GM19438 (cell line): ENCODE data around the gene DNAJC21.

Experiments
- ATAC-seq: cut with Tn5 transposase; IDR thresholded peaks from one replicate; pipeline ENCODE4 v1.9.1; 2021; ENCODE audit warnings: low read depth; ENCODE audit not compliant: unreplicated experiment

DNAJC21 gene

DNA sequence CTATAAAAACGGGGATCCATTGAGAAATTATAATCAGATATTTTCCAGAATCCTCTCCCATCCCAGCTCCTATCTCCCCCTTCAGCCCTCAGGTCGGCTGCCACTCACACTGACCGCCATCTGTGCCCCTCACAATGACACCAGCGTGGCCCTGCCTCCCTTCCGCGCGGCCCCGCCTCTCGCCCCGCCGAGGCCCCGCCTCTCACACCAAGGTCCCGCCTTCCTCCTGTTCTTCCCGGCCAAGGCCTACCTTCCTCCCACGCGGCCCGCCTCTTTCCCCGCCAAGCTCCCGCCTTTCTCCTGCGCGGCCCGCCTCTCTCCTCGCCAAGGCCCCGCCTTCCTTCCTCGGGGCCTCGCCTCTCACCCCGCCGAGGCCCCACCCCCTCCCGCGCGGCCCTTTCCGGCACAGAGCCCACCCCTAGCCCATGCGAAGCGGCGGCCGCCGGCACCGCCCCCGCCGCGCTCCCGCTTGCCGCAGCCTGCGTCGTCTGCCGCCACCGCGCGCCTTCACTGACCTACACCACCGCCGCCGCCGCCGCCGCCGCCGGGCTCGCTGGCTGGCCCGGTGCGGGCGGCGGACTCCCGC lies at the start of gene DNAJC21:
TSS of gene DNAJC21 (plus strand) at position 426 of the 586 bp plus-strand sequence. CDS start 261 bp downstream, outside the sequence.
- ATAC-seq = peak; percentile 79

DNA sequence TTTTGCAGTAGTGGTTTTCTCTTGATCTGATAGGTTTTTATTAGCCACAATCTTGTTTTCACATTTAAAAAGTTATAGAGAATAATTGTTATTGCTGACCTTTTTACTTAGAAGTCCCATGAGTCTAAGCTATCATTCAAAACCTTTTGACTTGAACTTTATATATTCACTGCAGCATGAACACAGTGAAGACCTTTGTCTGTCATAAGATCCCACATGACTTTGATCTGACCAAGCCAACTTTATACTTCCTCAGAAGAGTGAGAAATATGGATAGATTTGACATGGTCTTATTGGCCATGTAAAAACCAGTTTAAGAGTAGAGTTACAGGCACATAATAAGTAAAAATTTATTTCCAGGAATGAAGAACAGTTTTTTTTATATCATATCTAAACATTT lies 48.1 kb upstream of the DNAJC21 start:
- ATAC-seq = no peak

DNA sequence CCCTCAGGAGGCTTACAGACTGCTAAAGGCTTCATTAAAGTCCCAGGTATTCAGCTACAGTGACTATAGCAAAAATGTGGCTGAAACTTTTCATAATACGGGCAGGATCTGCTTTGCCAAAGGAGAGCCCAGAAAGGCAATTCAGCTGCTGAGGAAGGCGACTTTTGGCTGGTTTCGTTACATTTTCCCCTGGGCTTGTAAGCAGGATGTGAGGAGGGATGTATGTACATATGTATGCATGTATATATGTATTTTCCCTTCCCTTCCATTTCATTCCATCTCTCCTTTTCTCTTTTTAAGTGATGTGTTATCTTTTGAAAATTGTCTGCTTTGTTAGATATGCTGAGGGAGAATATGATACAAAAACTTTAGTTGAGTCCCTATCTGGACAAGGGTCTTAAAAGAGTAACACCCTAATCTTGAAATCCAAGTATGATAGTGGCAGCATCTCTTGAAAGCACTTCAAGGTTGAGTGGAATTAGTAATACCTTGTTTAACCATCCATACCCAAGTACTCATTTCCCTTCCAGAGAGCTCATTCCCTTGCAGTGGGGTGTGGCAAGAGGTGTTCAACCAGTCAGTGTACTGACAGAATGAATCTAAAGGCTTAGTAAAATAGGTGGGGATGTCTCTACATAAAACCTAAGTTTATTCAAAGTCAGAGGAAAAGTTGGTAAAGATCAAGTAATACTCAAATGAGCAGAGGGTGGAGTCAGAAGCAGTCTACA lies 42.8 kb upstream of the DNAJC21 start:
- no peak for ATAC-seq

- no peak for ATAC-seq
These were observed 40.0 kb upstream of the DNAJC21 start for GRCh38 chr5:34889394-34889793.

DNA sequence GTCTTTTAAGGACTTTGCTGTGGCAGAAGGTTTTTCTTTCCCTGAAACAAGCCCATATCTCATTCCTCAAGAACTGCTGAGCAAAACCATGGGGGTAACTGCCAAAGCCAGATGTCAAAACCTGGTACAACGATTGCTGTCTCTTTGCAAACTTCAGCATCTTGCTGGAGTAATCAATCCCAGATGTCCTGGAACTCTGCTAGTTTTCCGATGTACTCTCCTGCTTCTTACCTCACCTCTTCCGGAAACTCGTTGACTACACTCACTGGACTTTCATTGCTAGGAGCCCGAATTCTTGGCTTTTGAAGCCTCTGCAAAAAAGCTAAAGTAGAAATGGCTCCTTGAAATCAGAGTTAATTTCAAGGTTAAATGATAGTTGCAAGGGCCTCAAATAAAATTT lies 37.4 kb upstream of the DNAJC21 start:
- ATAC-seq = no peak

GRCh38 chr5:34892414-34892813 lies 36.9 kb upstream of the DNAJC21 start:
- no peak for ATAC-seq

- no peak for ATAC-seq
These were observed 34.6 kb upstream of the DNAJC21 start for GRCh38 chr5:34894716-34895115.

DNA sequence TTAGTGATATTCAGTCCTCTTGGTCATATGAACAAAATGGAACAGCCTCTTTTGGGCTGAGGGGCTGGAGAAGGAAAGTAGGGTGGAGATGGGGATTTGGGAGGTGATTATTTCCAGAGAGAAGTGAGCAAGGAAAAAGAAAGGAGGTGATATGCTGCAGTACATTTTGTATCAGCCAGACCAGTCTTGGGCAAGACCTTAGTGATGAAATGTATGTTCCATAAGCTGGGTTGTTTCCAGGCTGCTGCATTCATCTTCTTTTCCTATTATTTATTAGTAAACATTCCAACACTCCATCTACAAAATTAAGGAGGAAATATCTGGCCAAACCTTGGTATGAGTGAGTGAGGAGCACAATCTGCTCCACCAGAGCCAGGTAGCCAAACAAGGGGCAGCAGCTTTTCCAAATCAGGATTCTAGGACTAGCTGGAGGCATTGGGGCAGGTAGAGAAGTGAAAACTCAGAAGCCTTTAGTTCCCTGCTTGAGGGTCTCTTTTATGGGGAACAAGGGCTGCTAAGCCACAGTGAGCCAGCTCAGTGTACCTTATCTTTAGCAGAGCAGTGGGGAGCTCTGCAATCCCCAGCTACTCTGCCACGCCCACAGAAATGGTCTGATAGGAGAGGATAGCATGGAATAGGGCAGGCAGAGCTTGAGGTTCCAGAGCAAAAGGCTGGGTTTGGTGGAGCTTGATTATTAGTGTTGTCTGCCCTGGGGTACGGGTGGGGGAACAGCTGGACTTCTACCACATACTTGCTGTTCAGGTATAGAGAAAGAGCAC lies 33.5 kb upstream of the DNAJC21 start:
- ATAC-seq = no peak

- ATAC-seq = no peak
These were observed 31.7 kb upstream of the DNAJC21 start for GRCh38 chr5:34897646-34898045.

GRCh38 chr5:34898258-34898895 lies 31.0 kb upstream of the DNAJC21 start:
- ATAC-seq = no peak

- ATAC-seq = no peak
These were observed 30.3 kb upstream of the DNAJC21 start for GRCh38 chr5:34899066-34899465.

GRCh38 chr5:34900652-34901051 lies 28.7 kb upstream of the DNAJC21 start:
- ATAC-seq = no peak

DNA sequence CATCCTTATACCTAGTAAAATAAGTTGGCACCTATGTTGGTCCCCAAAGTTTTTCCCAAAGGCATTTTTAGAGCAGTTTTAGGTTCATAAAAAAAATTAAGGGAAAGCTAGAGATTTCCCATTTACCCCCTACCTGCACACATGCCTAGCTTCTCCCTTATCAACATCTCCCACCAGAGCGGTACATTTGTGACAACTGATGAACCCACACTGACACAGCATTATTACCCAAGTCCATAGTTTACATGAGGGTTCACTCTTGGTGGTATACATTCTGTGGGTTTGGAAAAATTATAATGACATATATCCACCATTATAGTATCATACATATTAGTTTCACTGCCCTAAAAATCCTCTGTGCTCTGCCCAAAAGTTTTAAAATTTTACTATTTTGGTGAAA lies 26.1 kb upstream of the DNAJC21 start:
- ATAC-seq = no peak

- ATAC-seq = no peak
These were observed 23.8 kb upstream of the DNAJC21 start for GRCh38 chr5:34905564-34905963.

DNA sequence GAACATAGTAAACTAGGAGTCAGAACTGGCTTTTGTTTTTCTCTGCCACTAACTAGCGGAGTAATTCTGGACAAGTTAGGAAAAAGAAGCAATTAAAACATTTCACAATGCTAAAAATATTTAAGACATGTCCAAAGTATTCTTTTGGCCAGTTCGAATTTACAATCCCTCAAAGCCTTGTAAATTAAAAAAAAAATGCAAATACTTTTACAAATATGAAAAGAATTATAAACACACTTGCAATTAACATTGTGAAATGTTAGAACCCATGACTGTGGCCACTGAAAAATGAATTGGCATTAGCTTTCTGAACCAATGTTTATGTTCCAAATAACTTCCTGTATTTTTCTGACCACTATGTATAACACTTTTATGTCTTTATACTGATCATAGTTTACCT lies 16.3 kb upstream of the DNAJC21 start:
- no peak for ATAC-seq

- peak; percentile 22 for ATAC-seq
These were observed 14.7 kb upstream of the DNAJC21 start for GRCh38 chr5:34914671-34915138.

DNA sequence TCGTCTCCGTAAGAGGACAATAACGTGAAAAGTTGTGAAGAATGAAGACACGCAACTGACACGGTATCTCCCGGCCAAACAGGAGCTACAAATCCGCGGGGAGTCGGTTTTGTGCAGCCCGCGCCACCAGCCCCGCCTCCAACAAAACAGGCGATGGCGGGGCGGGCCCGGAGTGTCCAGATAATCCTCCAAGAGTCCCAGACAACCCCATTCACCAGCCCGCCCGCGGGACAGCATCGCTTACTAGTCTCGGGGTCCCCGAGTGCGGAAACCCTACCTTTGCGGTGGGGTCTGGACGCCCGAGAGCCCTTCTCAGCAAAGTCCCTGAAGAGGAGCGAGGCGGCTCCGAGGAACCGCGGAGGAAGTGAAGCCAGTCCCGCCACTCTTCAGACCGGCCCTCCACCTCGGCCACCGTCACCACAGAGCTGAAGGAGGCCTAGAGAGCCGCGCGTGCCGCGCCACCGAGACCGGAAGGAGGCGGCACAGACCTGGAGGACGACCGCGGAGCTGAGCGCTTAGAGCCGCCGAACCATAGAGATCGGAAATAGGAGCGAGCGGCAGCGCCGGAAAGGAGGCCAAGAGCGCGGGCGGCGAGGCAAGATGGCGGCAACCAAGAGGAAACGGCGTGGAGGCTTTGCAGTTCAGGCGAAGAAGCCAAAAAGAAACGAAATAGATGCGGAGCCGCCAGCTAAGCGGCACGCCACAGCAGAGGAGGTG lies 14.1 kb upstream of the DNAJC21 start, which contains the start of the genes BRIX1 and RAD1:
TSS of gene BRIX1 (plus strand) at position 573 of the 717 bp plus-strand sequence. CDS start at position 601, 28 bp downstream.
TSS of gene RAD1 (minus strand) at position 366 of the 717 bp plus-strand sequence. CDS start 612 bp downstream, outside the sequence.
- ATAC-seq = peak; percentile 97

DNA sequence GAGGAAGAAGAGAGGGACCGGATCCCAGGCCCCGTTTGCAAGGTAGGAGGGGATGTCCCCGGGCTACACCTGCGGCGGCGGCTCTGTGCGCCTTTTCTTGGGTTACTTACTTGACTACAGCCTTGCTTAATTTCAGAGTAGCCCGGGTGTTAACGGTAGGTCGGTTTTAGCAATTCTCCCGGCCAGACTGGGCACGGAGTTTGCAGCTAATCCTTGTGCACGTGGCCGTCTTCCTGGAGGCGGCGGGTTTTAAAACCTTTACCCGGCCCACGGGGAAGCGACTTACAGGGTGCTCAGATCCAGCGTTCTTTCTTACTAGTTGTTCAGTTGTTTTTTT lies 13.5 kb upstream of the DNAJC21 start:
- peak; percentile 20 for ATAC-seq

- no peak for ATAC-seq
These were observed 12.8 kb upstream of the DNAJC21 start for GRCh38 chr5:34916518-34916917.

DNA sequence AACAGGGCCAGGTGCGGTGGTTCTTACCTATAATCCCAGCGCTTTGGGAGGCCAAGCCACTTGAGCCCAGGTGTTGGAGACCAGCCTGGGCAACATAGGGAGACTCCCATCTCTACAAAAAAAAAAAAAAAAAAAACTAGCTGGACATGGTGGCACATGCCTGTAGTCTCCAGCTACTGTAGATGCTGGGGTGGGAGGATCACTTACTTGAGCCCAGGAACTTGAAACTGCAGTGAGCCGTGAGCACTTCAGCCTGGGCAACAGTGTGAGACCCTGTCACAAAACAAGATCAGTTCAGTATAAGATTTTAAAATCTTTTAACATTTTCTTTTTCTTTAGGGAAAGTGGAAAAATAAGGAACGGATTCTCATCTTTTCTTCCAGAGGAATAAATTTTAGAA lies 11.3 kb upstream of the DNAJC21 start:
- ATAC-seq = no peak
